ENCODE results near the gene SEC23B.
"Not testable (repeated sequence)": the region's sequence is repeated elsewhere in the genome, so short reads cannot be mapped to it uniquely, and the experiment has no call there.

SEC23B gene

GRCh38 chr20:18507218-18508191 lies at the start of gene SEC23B:
Gene SEC23B, plus strand, starts transcription at chr20:18507940. Its CDS starts 2,896 bp downstream, at chr20:18510836.
- peak; percentile 93 to 94 for DNase-seq (ENCODE audit: low read depth in 2 of 2)

DNA sequence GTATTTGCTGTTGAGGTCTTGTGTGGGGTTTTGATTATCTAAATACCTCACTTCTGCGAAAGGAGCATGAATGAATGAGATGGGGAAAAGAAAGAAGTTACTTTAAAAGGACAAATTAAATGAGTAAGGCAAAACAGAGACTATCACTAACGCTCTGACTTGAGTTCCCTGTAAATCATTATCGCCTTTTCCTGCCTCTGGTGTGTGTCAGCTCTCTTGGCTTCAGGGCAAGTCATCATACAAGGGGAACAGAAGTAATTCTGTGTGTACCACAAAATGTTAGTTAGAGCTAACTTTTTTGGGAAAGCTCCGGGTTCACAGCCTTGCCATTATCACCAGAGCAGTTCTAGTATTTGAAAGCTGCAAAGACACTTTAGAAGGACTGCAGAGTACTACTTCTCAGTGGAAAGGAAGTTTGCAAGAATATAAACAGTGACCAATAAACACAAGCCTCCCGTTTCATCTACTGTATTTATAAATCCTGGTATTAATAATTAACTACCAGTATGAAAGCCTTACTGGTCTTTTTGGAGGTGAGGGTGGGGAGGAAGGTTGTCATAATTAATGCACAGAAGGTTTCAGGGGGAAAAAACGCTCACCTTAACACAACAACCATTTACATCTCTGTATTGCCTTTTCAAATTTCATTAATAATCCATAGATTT lies 42.1 kb upstream of the SEC23B start:
- DNase-seq (ENCODE audit: low read depth in 2 of 2) = no peak

DNA sequence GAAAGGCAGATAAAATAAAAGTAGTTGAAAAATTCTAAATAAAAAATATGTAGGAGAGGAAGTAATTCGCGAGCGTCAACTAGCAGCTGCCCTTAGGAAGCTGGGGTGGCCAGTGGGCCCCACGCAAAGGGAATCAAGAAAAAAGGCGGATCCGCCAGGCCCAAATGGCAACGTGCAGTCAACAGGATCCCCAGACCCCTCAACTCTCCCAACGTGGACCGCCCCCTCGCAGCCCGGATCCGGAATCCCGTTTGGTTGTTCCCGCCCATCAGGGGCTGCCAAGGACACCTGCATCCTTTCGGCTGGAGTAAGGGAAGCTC lies 41.2 kb upstream of the SEC23B start:
- peak in 1 of 2 donors; percentile 2 for DNase-seq (ENCODE audit: low read depth in 2 of 2)

DNA sequence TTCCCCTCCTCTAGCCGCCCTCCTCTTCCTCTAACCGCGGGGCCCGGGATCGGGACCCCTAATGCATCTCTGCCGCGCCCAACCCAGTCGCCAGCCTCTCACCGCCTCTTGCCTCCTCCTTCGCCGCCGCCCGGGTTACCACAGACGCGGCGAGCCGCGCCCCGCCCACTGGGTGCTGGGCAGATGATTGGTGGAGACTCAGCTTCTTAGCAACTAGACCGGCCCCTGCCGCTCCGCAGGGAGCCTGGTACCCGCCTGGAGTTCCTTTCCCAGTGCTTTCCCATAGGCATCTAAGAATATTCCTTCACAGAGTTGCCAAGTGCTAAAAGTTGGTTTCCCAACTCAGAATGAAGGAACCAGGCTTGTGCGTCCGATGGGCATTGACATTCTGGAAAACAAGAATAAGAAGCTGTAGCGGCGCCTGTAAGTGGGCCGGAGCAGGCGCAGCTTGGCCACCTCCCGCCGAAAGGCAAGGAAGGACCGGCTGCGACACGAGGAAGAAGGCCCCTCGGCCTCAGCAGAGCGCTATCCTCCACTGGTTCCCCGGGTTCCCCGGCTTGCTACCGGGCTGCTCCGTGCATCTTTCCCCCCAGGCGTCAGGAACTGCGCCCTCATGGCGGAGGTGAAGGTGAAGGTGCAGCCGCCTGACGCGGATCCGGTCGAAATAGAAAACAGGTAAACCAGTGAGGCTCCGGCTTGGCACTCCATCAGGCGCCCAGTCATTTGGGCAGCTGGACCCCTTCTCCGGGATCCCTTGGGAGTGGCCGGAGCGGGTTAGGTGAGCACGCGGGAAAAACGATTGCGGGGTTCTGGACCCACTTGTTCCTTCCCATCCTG lies 40.6 kb upstream of the SEC23B start, which contains the start of the genes DZANK1 and POLR3F:
Gene DZANK1 (minus strand): TSS at position 137 of the 837 bp plus-strand sequence. CDS start 1,672 bp downstream, outside the sequence.
Gene POLR3F (plus strand): TSS at position 497 of the 837 bp plus-strand sequence. CDS start 117 bp downstream, at position 614.
- peak; percentile 70 to 82 for DNase-seq (ENCODE audit: low read depth in 2 of 2)

DNA sequence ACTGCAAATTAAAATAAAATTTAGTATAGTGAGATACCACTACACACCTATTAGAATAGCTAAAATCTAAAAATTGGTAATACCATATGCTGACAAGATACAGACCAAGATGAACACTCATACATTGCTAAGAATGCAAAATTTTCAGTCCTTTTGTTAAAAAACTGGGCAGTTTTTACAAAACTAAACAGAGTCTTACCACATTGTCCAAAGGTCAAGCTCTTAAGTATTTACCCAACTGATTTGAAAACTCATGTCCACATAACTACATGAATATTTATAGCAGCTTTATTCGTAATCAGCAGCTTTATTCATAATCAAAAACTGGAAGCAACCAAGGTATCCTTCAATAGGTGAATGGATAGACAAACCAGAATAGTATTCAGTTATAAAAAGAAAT lies 30.5 kb upstream of the SEC23B start:
- no peak for DNase-seq (ENCODE audit: low read depth in 2 of 2)

GRCh38 chr20:18477821-18478220 lies 29.9 kb upstream of the SEC23B start:
- DNase-seq (ENCODE audit: low read depth in 2 of 2) = no peak

DNA sequence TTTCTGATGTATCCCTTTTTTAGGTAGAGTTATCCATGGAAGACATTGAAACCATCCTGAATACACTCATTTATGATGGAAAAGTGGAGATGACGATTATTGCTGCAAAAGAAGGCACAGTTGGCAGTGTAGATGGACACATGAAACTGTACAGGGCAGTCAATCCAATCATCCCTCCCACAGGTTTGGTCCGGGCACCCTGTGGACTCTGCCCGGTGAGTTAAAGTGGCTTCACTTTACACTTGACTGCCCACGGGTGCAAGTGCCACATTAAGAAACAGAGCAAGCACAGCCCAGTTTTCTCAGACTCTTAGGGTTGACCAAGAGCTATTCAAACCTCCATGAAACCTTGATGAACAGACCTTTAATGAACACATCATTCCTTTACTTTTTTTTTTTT lies 26.1 kb upstream of the SEC23B start:
- no peak for DNase-seq (ENCODE audit: low read depth in 2 of 2)

GRCh38 chr20:18488301-18488700 lies 19.4 kb upstream of the SEC23B start:
- DNase-seq (ENCODE audit: low read depth in 2 of 2) = no peak

GRCh38 chr20:18496042-18496441 lies 11.7 kb upstream of the SEC23B start:
- no peak for DNase-seq (ENCODE audit: low read depth in 2 of 2)

DNA sequence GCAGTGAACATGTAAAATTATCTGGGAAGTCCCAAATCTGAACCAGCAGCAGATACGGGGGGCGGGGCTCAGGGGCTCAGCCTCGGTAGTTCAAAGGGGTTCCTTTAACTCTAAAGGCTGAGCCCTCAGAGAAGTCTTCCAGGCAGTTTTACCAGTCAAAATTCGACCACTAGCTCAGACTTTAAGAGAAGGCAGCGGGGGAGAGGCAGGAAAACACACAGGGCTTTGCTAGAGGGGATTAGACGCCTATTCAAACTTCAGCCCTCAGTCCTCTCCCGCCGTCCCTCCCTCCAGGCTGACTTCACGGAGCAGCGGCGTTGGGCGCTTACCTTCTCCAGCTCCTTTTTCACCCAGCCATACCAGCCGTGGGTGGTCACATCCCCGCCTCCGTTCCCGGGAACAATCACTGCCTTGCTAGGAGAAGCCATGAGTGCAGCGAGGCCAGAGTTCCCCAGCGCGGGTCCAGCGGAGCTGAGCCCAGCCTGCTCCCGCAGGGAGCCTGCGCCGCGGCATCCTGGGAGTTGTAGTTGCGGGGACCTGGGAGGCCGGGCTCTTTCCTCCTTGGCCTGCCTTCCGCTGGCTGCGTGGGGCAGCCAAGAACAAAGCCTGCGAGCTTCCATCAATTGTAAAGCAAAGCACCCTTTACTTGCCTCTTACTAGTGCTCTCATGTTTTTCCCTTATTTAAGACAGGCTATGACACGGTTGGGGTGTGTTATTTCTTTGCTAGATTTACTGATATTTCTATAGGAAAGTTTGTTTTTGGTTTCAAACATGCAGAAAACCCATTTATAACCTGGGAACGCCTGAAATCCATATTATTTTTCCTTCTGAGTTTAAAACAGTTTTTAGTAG lies 10.8 kb upstream of the SEC23B start, which contains the start of gene RBBP9:
Gene RBBP9 (minus strand): TSS at position 486 of the 853 bp plus-strand sequence. CDS start 58 bp downstream, at position 428.
- DNase-seq (ENCODE audit: low read depth in 2 of 2) = peak; percentile 27 to 58

GRCh38 chr20:18497603-18498002 lies 10.1 kb upstream of the SEC23B start:
- DNase-seq (ENCODE audit: low read depth in 2 of 2) = no peak

GRCh38 chr20:18501672-18502071 lies 6.1 kb upstream of the SEC23B start:
- not testable (repeated sequence) for DNase-seq (ENCODE audit: low read depth in 2 of 2)

DNA sequence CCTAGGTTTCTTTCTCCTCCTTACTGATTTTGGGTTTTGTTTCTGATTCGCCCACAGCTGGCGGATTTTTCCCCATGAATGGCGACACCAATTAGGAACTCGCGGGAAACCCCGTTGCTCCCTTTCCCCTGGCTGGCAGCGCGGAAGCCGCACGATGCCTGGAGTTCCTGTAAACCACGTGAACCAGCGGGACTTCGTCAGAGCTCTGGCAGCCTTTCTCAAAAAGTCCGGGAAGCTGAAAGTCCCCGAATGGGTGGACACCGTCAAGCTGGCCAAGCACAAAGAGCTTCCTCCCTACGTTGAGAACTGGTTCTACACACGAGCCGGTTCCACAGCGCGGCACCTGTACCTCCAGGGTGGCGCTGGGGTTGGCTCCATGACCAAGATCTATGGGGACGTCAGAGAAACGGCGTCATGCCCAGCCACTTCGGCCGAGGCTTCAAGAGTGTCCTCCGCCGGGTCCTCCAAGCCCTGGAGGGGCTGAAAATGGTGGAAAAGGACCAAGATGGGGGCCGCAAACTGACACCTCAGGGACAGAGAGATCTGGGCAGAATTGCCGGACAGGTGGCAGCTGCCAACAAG lies 3.2 kb upstream of the SEC23B start:
- DNase-seq (ENCODE audit: low read depth in 2 of 2) = no peak

DNA sequence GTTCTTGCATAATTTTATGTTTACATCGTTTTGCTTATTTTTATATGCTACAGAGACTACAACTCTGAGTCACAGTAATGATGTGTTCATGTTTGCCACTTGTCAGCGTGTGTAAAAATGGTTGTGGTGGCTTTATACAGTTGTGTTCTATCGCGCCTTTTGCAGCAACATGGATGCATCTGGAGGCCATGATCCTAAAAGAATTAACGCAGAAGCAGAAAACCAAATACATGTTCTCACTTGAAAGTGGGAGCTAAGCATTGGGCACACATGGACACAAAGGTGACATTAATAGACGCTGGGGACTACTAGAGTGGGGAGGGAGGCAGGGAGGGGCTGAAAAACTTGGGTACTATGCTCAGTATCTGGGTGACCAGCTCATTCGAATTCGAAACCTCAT lies 996 bp upstream of the SEC23B start:
- DNase-seq (ENCODE audit: low read depth in 2 of 2) = no peak

- DNase-seq (ENCODE audit: low read depth in 2 of 2) = no peak
Measured at GRCh38 chr20:18511571-18511970, 3.8 kb downstream of the SEC23B start.

GRCh38 chr20:18513208-18513607 lies 5.5 kb downstream of the SEC23B start:
- no peak for DNase-seq (ENCODE audit: low read depth in 2 of 2)

- no peak for DNase-seq (ENCODE audit: low read depth in 2 of 2)
Measured at GRCh38 chr20:18514127-18514526, 6.4 kb downstream of the SEC23B start.

DNA sequence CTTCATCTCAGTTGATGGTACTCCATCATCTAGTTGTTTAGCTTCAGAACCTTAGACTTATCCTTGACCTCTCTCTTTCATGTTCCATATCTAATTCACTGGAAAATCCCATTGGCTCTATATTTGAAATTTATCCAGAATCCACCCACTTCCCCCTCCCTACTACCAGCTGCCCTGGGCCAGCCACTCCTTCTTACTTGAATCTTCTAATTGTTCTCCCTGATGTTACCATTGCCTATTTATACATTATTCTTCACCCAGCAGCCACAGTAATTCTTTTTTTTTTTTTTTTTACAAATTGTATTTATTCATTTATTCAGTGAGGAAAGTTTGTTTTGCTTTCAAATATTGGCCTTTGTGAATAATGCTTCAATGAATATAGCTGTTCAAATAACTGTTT lies 8.2 kb downstream of the SEC23B start:
- no peak for DNase-seq (ENCODE audit: low read depth in 2 of 2)

- DNase-seq (ENCODE audit: low read depth in 2 of 2) = not testable (repeated sequence)
Measured at GRCh38 chr20:18522066-18522465, 14.3 kb downstream of the SEC23B start.

DNA sequence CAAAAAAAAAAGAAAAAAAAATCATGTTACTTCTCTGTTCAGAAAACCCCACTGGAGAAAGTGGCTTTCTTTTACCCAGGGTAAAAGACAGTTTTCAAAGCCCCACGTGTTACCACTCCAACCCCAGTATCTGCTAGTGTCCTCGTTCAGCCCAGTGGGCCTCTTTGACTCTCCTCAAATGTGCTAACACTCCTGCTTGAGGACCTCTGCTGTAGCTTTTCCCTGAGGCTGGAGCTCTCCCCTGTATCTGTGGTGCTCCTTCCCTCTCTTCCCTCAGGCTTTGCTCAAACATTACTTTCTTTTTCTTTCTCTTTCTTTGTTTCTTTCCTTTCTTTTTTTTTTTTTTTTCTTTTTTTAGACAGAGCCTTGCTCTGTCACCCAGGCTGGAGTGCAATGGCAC lies 15.3 kb downstream of the SEC23B start:
- no peak for DNase-seq (ENCODE audit: low read depth in 2 of 2)

All from stimulated activated CD4-positive, alpha-beta T cell treated with anti-CD3 and anti-CD28 coated beads, Interleukin-1b, Interleukin-23, amount 100 ng/mL, for 1 hour (primary cell).